SU-DHL-6 (cell line): ENCODE data around the gene ELOB.

Experiments used
- H2AFZ ChIP-seq: fragments of 200-600 bp; sonication (generic); 2 replicates; pipeline ENCODE4 v1.6.1; 2014; ENCODE audit warnings: low read depth, mild to moderate bottlenecking, moderate library complexity, mixed read lengths, antibody characterized with exemption, low read length; ENCODE audit not compliant: severe bottlenecking
- H3F3A ChIP-seq: fragments of 200-600 bp; shearing (Covaris generic); 2 replicates; pipeline ENCODE4 v1.6.0; 2016; ENCODE audit warnings: antibody characterized with exemption, mild to moderate bottlenecking; ENCODE audit not compliant: insufficient read depth
- H3K27ac ChIP-seq: fragments of 200-600 bp; sonication (generic); 2 replicates; pipeline ENCODE4 v1.5.1; 2016; ENCODE audit warnings: low read depth, mild to moderate bottlenecking, low read length, moderate library complexity, mixed read lengths
- H3K27me3 ChIP-seq: fragments of 200-600 bp; sonication (generic), shearing (Covaris generic); 2 replicates; pipeline ENCODE4 v1.6.0; 2014; ENCODE audit warnings: mild to moderate bottlenecking, low read length
- H3K36me3 ChIP-seq: fragments of 200-600 bp; sonication (generic); 2 replicates; pipeline ENCODE4 v1.6.1; 2014; ENCODE audit warnings: mild to moderate bottlenecking, low read length, mixed read lengths
- H3K4me2 ChIP-seq: fragments of 300-600, 200-600 bp; shearing (Covaris generic), sonication (generic); 2 replicates; pipeline ENCODE4 v1.6.0; 2014; ENCODE audit warnings: low read length, low read depth, mild to moderate bottlenecking; ENCODE audit not compliant: poor library complexity, severe bottlenecking
- H3K4me3 ChIP-seq: fragments of 200-600 bp; sonication (generic); 2 replicates; pipeline ENCODE4 v1.5.1; 2014; ENCODE audit warnings: antibody characterized with exemption, low read length, mild to moderate bottlenecking, mixed read lengths; ENCODE audit not compliant: insufficient read depth, poor library complexity, severe bottlenecking
- H3K79me2 ChIP-seq: fragments of 200-600 bp; sonication (generic); 2 replicates; pipeline ENCODE4 v1.6.1; 2014; ENCODE audit warnings: mild to moderate bottlenecking, low read length, moderate library complexity; ENCODE audit not compliant: insufficient read depth
- H3K9ac ChIP-seq: fragments of 200-600 bp; sonication (generic); 2 replicates; pipeline ENCODE4 v1.7.0; 2014; ENCODE audit warnings: mild to moderate bottlenecking, low read length
- H3K9me2 ChIP-seq: fragments of 200-600 bp; sonication (generic); replicated peaks from 2 replicates; pipeline ENCODE4 v1.6.1; 2014; ENCODE audit warnings: low read length; ENCODE audit not compliant: insufficient read depth
- H3K9me3 ChIP-seq: fragments of 200-600 bp; sonication (generic); 2 replicates; pipeline ENCODE4 v1.6.1; 2014; ENCODE audit warnings: low read length, mixed read lengths; ENCODE audit not compliant: insufficient read depth
- H4K20me1 ChIP-seq: fragments of 200-600 bp; sonication (generic); 2 replicates; pipeline ENCODE4 v1.6.1; 2014; ENCODE audit warnings: low read depth, mild to moderate bottlenecking, antibody characterized with exemption, low read length, moderate library complexity, mixed read lengths
- CTCF ChIP-seq: fragments of 200-600 bp; sonication (generic); IDR thresholded peaks from one replicate; pipeline ENCODE4 v1.5.1; 2017; ENCODE audit warnings: antibody characterized with exemption, mild to moderate bottlenecking, low read length, moderate library complexity; ENCODE audit not compliant: insufficient read depth, poor library complexity, severe bottlenecking
- EZH2phosphoT487 ChIP-seq: fragments of 200-600 bp; sonication (generic), shearing (Covaris generic); conservative IDR thresholded peaks from 2 replicates; pipeline ENCODE4 v1.6.1; 2018; ENCODE audit warnings: mild to moderate bottlenecking, antibody characterized with exemption, low read length, moderate library complexity, mixed read lengths

The ELOB gene

GRCh38 chr16:2824626-2825025 lies 47.5 kb upstream of the ELOB start:
- Histone ChIP-seq H3K9ac (no peak overlapping the region), H3K4me2 (no peak overlapping the region), H4K20me1 (no peaks in the 10 kb centered on the region), H3K79me2 (no peaks in the 10 kb centered on the region), H3K4me3 (no peak overlapping the region), H3K27me3 (no peaks in the 10 kb centered on the region), H3K9me2 (no peaks in the 10 kb centered on the region), H3F3A (no peaks in the 10 kb centered on the region), H3K9me3 (no peaks in the 10 kb centered on the region), H3K36me3 (no peaks in the 10 kb centered on the region), H2AFZ (no peak overlapping the region), H3K27ac (no peak overlapping the region)
- TF ChIP-seq CTCF (no peak), EZH2phosphoT487 (no peak)

- Histone ChIP-seq H3K27ac (no peak overlapping the region), H3K9ac (no peak overlapping the region), H4K20me1 (no peaks in the 10 kb centered on the region), H3K9me2 (no peaks in the 10 kb centered on the region), H3K79me2 (no peaks in the 10 kb centered on the region), H3K4me3 (no peak overlapping the region), H3F3A (no peaks in the 10 kb centered on the region), H3K36me3 (no peaks in the 10 kb centered on the region), H3K4me2 (no peak overlapping the region), H3K27me3 (no peaks in the 10 kb centered on the region), H2AFZ (no peak overlapping the region), H3K9me3 (no peaks in the 10 kb centered on the region)
- TF ChIP-seq CTCF (no peak), EZH2phosphoT487 (no peak)
Observed at GRCh38 chr16:2822496-2822895, 45.4 kb upstream of the ELOB start.

GRCh38 chr16:2822158-2822495 lies 45.0 kb upstream of the ELOB start:
- H3K9ac ChIP-seq = no peak overlapping the region
- no peak overlapping the region for H3K4me3 ChIP-seq
- H4K20me1 ChIP-seq = no peaks in the 10 kb centered on the region
- TF ChIP-seq CTCF = no peak
- TF ChIP-seq EZH2phosphoT487 = no peak
- no peak overlapping the region for H3K27ac ChIP-seq
- no peaks in the 10 kb centered on the region for H3K9me3 ChIP-seq
- H3K79me2 ChIP-seq = no peaks in the 10 kb centered on the region
- no peak overlapping the region for H3K4me2 ChIP-seq
- no peaks in the 10 kb centered on the region for H3K36me3 ChIP-seq
- H3K27me3 ChIP-seq = no peaks in the 10 kb centered on the region
- H3F3A ChIP-seq = no peaks in the 10 kb centered on the region
- H3K9me2 ChIP-seq = no peaks in the 10 kb centered on the region
- no peak overlapping the region for H2AFZ ChIP-seq
